ENCODE data around the gene FBXL20.
"Not testable (repeated sequence)": the region's sequence is repeated elsewhere in the genome, so short reads cannot be mapped to it uniquely, and the experiment has no call there.

The FBXL20 gene

GRCh38 chr17:39251997-39252396 lies 149.4 kb downstream of the FBXL20 start:
- DNase-seq, result no peak

GRCh38 chr17:39250076-39250475 lies 151.3 kb downstream of the FBXL20 start:
- not testable (repeated sequence) for DNase-seq

- no peak for DNase-seq
Observed at GRCh38 chr17:39246274-39246673, 155.2 kb downstream of the FBXL20 start.

- peak in 46 of 51 donors; percentile 5 to 93 (median 64) for DNase-seq
Observed at GRCh38 chr17:39244600-39245570, 156.5 kb downstream of the FBXL20 start.

GRCh38 chr17:39244016-39244599 lies 157.3 kb downstream of the FBXL20 start:
- no peak for DNase-seq

GRCh38 chr17:39243155-39243554 lies 158.3 kb downstream of the FBXL20 start:
- no peak for DNase-seq

- no peak for DNase-seq
Observed at GRCh38 chr17:39240631-39241030, 160.8 kb downstream of the FBXL20 start.

- peak in 6 of 51 donors; percentile 7 to 29 (median 16) for DNase-seq
Observed at GRCh38 chr17:39239640-39240314, 161.6 kb downstream of the FBXL20 start.

GRCh38 chr17:39238311-39238972 lies 163.0 kb downstream of the FBXL20 start:
- DNase-seq, result peak in 2 of 51 donors; percentile 6 to 23

GRCh38 chr17:39237586-39237985 lies 163.8 kb downstream of the FBXL20 start:
- no peak for DNase-seq

- no peak for DNase-seq
Observed at GRCh38 chr17:39236981-39237441, 164.4 kb downstream of the FBXL20 start.

- no peak for DNase-seq
Observed at GRCh38 chr17:39236450-39236927, 164.9 kb downstream of the FBXL20 start.

GRCh38 chr17:39235555-39236449 lies 165.6 kb downstream of the FBXL20 start:
- DNase-seq, result no peak

GRCh38 chr17:39231591-39232551 lies 169.6 kb downstream of the FBXL20 start:
- DNase-seq, result peak in 23 of 51 donors; percentile 6 to 48 (median 22)

GRCh38 chr17:39231091-39231561 lies 170.3 kb downstream of the FBXL20 start:
- no peak for DNase-seq

- DNase-seq, result no peak
Observed at GRCh38 chr17:39230361-39230760, 171.1 kb downstream of the FBXL20 start.

- DNase-seq, result no peak
Observed at GRCh38 chr17:39229274-39229913, 172.0 kb downstream of the FBXL20 start.

GRCh38 chr17:39227364-39227919 lies 174.0 kb downstream of the FBXL20 start:
- no peak for DNase-seq
